ENCODE data around the gene PBX4.

Gene PBX4

GRCh38 chr19:19637523-19638251 is 19.2 kb upstream of the PBX4 start:
- Mint-ChIP-seq H3K9me3 (no peaks in the 10 kb centered on the region), H3K4me1 (peaks cover 27 to 43% of the 10 kb centered on the region in 2 donors), H3K27ac (no peak overlapping the region), H3K36me3 (peaks cover 55 to 68% of the 10 kb centered on the region in 2 donors), H3K4me3 (no peak overlapping the region), H3K27me3 (no peaks in the 10 kb centered on the region)
- no peak for DNase-seq
- no peak for ATAC-seq (replicated peaks)

- Mint-ChIP-seq H3K27me3 (no peaks in the 10 kb centered on the region), H3K4me3 (no peak overlapping the region)
- no peak for ATAC-seq (replicated peaks)
These were observed 18.7 kb upstream of the PBX4 start for GRCh38 chr19:19637186-19637522.

GRCh38 chr19:19636573-19637185 is 18.2 kb upstream of the PBX4 start:
- ATAC-seq (replicated peaks), result no peak
- Mint-ChIP-seq H3K4me1 (peaks cover 21 to 35% of the 10 kb centered on the region in 2 donors), H3K27ac (no peak overlapping the region), H3K27me3 (no peaks in the 10 kb centered on the region), H3K36me3 (peaks cover 48 to 62% of the 10 kb centered on the region in 2 donors), H3K9me3 (no peaks in the 10 kb centered on the region), H3K4me3 (no peak overlapping the region)
- DNase-seq, result no peak

More at GRCh38 chr19:19637186-19637522, 18.7 kb upstream of the PBX4 start:
- Mint-ChIP-seq H3K27ac (no peak overlapping the region), H3K9me3 (no peaks in the 10 kb centered on the region), H3K4me1 (peaks cover 24 to 39% of the 10 kb centered on the region in 2 donors), H3K36me3 (peaks cover 52 to 66% of the 10 kb centered on the region in 2 donors)
- DNase-seq, result no peak

- DNase-seq (no peak), ATAC-seq (replicated peaks) (no peak)
- no peak overlapping the region for H3K27ac Mint-ChIP-seq
- H3K36me3 Mint-ChIP-seq, result peaks cover 54 to 74% of the 10 kb centered on the region in 2 donors
- no peaks in the 10 kb centered on the region for H3K9me3 Mint-ChIP-seq
- no peaks in the 10 kb centered on the region for H3K27me3 Mint-ChIP-seq
- no peak overlapping the region for H3K4me3 Mint-ChIP-seq
- H3K4me1 Mint-ChIP-seq, result peaks cover 21 to 31% of the 10 kb centered on the region in 2 donors
These were observed 16.8 kb upstream of the PBX4 start for GRCh38 chr19:19635313-19635702.

GRCh38 chr19:19634516-19635312 is 16.2 kb upstream of the PBX4 start:
- Mint-ChIP-seq H3K27ac (peak overlapping the region; percentile 51), H3K4me1 (peaks cover 19 to 26% of the 10 kb centered on the region in 2 donors), H3K9me3 (no peaks in the 10 kb centered on the region), H3K4me3 (no peak overlapping the region), H3K27me3 (no peaks in the 10 kb centered on the region), H3K36me3 (peaks cover 56 to 75% of the 10 kb centered on the region in 2 donors)
- no peak for DNase-seq
- ATAC-seq (replicated peaks), result no peak

- Mint-ChIP-seq H3K9me3 (no peaks in the 10 kb centered on the region), H3K36me3 (peaks cover 55 to 77% of the 10 kb centered on the region in 2 donors), H3K4me1 (peaks cover 18 to 28% of the 10 kb centered on the region in 2 donors), H3K27ac (peak overlapping the region; percentile 73), H3K4me3 (no peak overlapping the region), H3K27me3 (no peaks in the 10 kb centered on the region)
- no peak for DNase-seq
- ATAC-seq (replicated peaks), result no peak
These were observed 15.4 kb upstream of the PBX4 start for GRCh38 chr19:19633711-19634515.

- no peak for DNase-seq
- Mint-ChIP-seq H3K27me3 (no peaks in the 10 kb centered on the region), H3K9me3 (no peaks in the 10 kb centered on the region), H3K4me1 (peaks cover 21 to 38% of the 10 kb centered on the region in 2 donors), H3K36me3 (peaks cover 54 to 75% of the 10 kb centered on the region in 2 donors), H3K27ac (no peak overlapping the region), H3K4me3 (no peak overlapping the region)
- no peak for ATAC-seq (replicated peaks)
These were observed 14.2 kb upstream of the PBX4 start for GRCh38 chr19:19632661-19633060.

- Mint-ChIP-seq H3K27me3 (no peaks in the 10 kb centered on the region), H3K27ac (peak overlapping the region; percentile 47), H3K4me1 (peaks cover 30 to 51% of the 10 kb centered on the region in 2 donors), H3K9me3 (no peaks in the 10 kb centered on the region), H3K36me3 (peaks cover 50 to 77% of the 10 kb centered on the region in 2 donors), H3K4me3 (no peak overlapping the region)
- ATAC-seq (replicated peaks), result no peak
- no peak for DNase-seq
These were observed 12.9 kb upstream of the PBX4 start for GRCh38 chr19:19631346-19631745.

GRCh38 chr19:19630426-19630825 is 11.9 kb upstream of the PBX4 start:
- Mint-ChIP-seq H3K4me1 (peaks cover 30 to 47% of the 10 kb centered on the region in 2 donors), H3K9me3 (no peaks in the 10 kb centered on the region), H3K27ac (peak overlapping the region; percentile 51), H3K36me3 (peaks cover 45 to 73% of the 10 kb centered on the region in 2 donors), H3K4me3 (no peak overlapping the region), H3K27me3 (no peaks in the 10 kb centered on the region)
- ATAC-seq (replicated peaks) (no peak), DNase-seq (no peak)

GRCh38 chr19:19630062-19630414 is 11.6 kb upstream of the PBX4 start:
- H3K4me1 Mint-ChIP-seq, result peaks cover 28 to 44% of the 10 kb centered on the region in 2 donors
- ATAC-seq (replicated peaks) (no peak), DNase-seq (no peak)
- H3K27me3 Mint-ChIP-seq, result no peaks in the 10 kb centered on the region
- no peak overlapping the region for H3K27ac Mint-ChIP-seq
- peaks cover 45 to 70% of the 10 kb centered on the region in 2 donors for H3K36me3 Mint-ChIP-seq
- no peak overlapping the region for H3K4me3 Mint-ChIP-seq
- no peaks in the 10 kb centered on the region for H3K9me3 Mint-ChIP-seq

GRCh38 chr19:19628501-19629134 is 10.1 kb upstream of the PBX4 start:
- Mint-ChIP-seq H3K27me3 (no peaks in the 10 kb centered on the region), H3K4me1 (peaks cover 22 to 35% of the 10 kb centered on the region in 2 donors), H3K9me3 (no peaks in the 10 kb centered on the region), H3K4me3 (peak overlapping the region; percentile 88 to 91), H3K27ac (peak overlapping the region; percentile 88), H3K36me3 (peaks cover 33 to 63% of the 10 kb centered on the region in 2 donors)
- DNase-seq (no peak), ATAC-seq (replicated peaks) (peak; percentile 44)

GRCh38 chr19:19627621-19628500 is 9.4 kb upstream of the PBX4 start, which contains the start of gene LPAR2:
Gene LPAR2 (minus strand): TSS chr19:19628220. CDS start chr19:19627275, 945 bp downstream.
- peak within 1 kb of the TSS; percentile 90 to 91 for H3K4me3 Mint-ChIP-seq
- H3K36me3 Mint-ChIP-seq, result peaks cover 25 to 56% of the 10 kb centered on the region in 2 donors
- ATAC-seq (replicated peaks) (peak; percentile 74 to 82), DNase-seq (peak; percentile 53)
- peak within 1 kb of the TSS; percentile 95 for H3K27ac Mint-ChIP-seq
- no peaks in the 10 kb centered on the region for H3K9me3 Mint-ChIP-seq
- no peaks in the 10 kb centered on the region for H3K27me3 Mint-ChIP-seq
- peaks cover 18 to 32% of the 10 kb centered on the region in 2 donors for H3K4me1 Mint-ChIP-seq
